Kidney tubule cell (primary cell): ENCODE results near the gene SNAP91.
"Not testable (repeated sequence)": the region's sequence is repeated elsewhere in the genome, so short reads cannot be mapped to it uniquely, and the experiment has no call there.

Experiments
- DNase-seq: peaks from one replicate; pipeline ENCODE4 v3.0.0-alpha.2; 2018; ENCODE audit warnings: low spot score

The SNAP91 gene, protein sequence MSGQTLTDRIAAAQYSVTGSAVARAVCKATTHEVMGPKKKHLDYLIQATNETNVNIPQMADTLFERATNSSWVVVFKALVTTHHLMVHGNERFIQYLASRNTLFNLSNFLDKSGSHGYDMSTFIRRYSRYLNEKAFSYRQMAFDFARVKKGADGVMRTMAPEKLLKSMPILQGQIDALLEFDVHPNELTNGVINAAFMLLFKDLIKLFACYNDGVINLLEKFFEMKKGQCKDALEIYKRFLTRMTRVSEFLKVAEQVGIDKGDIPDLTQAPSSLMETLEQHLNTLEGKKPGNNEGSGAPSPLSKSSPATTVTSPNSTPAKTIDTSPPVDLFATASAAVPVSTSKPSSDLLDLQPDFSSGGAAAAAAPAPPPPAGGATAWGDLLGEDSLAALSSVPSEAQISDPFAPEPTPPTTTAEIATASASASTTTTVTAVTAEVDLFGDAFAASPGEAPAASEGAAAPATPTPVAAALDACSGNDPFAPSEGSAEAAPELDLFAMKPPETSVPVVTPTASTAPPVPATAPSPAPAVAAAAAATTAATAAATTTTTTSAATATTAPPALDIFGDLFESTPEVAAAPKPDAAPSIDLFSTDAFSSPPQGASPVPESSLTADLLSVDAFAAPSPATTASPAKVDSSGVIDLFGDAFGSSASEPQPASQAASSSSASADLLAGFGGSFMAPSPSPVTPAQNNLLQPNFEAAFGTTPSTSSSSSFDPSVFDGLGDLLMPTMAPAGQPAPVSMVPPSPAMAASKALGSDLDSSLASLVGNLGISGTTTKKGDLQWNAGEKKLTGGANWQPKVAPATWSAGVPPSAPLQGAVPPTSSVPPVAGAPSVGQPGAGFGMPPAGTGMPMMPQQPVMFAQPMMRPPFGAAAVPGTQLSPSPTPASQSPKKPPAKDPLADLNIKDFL

GRCh38 chr6:83708970-83709747 is at the start of gene SNAP91:
SNAP91 (minus strand) TSS chr6:83709101; CDS start chr6:83707927, 1,174 bp downstream.
- DNase-seq = no peak

GRCh38 chr6:83758533-83758932 is 49.6 kb upstream of the SNAP91 start:
- DNase-seq = no peak

- DNase-seq = no peak
Observed at GRCh38 chr6:83757021-83757420, 48.1 kb upstream of the SNAP91 start.

- DNase-seq = no peak
Observed at GRCh38 chr6:83756565-83756964, 47.7 kb upstream of the SNAP91 start.

- not testable (repeated sequence) for DNase-seq
Observed at GRCh38 chr6:83752375-83752774, 43.5 kb upstream of the SNAP91 start.

DNA sequence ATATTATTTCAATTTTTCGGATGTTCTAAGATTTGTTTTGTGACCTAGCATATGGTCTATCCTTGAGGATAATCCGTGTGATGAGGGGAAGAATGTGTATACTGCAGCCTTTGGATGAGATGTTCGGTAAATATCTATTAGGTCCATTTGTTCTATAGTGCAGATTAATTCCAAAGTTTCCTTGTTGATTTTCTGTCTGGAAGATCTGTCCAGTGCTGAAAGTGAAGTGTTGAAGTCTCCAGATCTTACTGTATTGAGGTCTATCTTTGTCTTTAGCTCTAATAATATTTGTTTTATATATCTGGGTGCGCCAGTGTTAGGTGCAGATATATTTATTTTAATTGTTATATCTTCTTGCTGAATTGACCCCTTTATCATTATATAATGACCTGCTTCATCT is 32.2 kb upstream of the SNAP91 start:
- DNase-seq = no peak

DNA sequence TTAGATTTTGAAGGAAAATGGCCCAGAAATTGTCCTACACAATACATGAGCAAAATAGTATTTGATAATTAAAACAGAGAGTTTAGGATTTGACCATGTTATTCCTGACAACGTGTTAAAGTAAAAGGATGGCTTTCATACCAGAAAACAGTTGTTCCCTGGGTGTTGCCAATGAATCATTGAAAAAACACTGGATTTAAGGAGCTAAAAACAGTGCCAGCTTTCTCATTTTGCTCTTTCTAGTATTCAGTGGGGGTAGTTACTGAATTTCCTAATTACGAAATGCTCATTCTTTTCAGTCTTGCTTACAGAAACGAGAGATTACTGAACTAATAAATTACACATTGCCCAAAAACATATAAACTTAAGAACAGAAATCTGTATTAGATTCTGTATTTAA is 26.6 kb upstream of the SNAP91 start:
- DNase-seq = no peak

DNA sequence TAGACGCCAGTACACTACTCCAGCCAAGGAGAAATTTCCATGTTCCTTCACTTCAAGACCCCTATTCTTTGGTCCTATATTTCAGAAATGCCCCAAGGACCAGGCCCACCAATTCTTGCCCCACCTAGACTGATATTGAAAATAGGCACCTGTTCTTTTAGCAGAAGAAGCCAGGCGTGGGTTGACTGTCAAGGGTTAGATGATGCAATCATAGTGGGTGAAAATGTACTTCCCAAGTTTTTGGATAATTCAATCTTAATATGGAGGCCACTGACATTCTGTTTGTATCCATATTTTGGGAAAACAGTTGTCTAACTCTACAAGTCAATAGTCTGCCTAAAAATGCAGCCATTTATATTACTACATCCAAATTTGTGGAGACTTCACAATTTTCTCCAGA is 21.0 kb upstream of the SNAP91 start:
- no peak for DNase-seq

GRCh38 chr6:83722876-83723275 is 14.0 kb upstream of the SNAP91 start:
- DNase-seq = no peak

DNA sequence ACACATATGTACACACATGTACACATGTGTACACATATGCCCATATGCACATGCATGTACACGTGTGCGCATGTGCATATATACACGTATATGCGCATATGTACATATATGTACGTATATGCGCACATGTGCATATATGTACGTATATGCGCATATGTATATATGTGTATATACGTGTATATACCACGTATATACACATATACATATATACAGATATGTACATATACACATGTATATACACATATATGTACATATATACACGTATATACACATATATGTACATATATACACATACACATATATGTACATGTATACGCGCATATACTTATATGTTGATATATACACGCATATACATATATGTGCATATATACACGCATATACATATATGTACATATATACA is 8.9 kb upstream of the SNAP91 start:
- DNase-seq = no peak

GRCh38 chr6:83711958-83712357 is 3.1 kb upstream of the SNAP91 start:
- no peak for DNase-seq

DNA sequence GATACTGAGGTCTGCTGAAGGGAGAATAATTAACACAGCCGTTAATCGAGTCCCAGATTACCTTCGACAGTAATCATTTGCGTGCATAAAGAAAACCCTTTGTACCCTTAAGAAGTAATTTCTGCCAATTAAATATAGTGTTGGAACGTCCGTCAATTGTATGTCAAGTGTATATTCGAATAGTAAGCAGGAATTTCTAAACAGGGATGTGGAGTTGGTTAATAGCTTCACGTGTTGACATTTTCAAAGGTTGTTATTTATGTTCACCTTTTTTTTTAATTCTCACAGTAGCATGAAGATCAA is 798 bp upstream of the SNAP91 start:
- DNase-seq = no peak

DNA sequence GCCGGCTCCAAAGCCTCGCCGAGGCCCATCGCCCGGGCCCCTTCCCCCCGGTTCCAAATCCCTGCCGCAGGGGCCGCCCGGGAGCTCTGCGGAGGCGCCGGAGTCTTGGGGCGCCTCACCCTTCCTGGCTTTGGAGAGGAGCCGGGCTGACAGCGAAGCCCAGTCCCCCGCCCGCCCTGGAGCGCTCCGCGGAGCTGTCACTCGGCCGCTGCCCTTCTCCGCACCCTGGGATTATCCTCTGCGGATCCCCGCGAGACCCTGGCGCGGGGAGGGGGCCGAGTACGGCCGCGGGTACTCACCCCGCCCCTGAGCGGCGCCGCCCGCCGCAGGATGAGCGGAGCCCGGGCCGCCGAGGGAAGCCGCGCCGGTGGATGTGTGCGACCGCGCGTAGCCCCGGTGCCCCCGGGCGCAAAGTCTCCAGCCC is 343 bp downstream of the SNAP91 start:
- DNase-seq = peak; percentile 20

DNA sequence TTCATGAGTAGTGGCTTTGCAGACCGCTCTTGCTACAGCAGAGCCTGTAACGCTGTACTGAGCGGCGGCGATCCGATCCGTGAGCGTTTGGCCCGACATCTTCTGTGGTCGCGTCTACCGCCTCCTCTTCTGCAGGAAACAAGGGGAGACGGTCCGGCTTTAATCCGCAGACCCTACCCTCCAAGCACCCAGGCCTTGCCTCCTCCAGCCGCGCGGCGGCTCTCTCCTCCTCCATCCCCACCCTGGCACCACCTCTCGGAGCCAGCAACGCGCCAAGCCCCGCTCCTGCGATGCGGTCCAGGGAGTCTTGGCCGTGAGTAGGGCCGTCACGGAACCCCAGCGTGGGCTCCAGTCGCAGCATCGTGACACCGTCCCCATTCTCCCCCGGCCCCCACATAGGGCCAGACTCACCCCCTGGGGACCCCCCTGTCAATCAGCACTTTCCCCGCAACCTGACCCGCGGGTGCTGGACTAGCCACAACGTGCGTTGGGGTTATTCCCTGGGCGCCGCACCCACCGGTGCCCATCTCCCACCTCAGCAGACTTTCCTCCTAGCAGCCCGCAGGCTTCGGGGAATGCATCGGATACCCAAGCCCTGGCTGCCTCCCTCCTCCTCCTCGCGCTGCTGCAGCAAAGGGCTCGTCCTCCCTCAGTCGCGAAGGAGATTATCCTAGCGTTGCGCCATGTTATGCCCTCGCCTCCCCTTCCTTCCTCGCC is 914 bp downstream of the SNAP91 start:
- DNase-seq = no peak

DNA sequence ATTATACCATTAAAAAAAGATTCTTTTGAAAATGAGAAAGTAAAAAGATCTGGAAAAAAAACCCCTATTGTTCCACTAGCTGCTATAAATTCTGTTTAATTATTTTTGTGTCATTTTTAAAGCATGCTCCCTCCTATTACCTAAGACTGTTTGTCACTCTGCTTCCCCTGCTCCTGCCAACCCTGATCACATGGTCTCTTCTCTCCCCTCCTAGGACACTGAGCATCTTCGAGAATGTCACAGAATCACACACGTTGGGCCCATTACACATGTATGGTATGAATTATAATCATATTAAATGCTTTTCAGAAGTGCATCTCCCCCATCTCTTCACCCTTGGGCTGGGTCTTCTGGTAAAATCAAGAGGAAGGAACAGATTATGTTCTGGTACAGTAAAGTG is 6.2 kb downstream of the SNAP91 start:
- no peak for DNase-seq

DNA sequence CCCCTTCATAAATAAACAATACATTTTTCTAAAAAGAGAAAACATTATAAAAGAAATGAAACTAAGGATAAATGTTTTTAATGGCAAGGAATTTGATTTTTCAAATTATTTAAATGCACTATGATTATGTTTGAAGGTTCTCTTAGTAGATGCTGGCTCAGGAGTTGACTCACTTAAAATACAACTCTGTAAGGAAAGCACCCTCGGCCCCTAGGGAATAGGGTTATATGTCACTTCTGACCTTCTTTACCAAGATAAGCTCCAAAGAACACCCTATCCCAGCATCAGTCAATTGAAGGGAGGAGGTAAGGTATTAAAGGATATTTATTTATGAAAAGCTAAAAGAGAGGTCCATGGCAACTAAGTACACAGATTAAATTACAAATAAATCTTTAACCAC is 6.8 kb downstream of the SNAP91 start:
- DNase-seq = no peak

GRCh38 chr6:83696674-83697073 is 12.2 kb downstream of the SNAP91 start:
- DNase-seq = peak; percentile 77

DNA sequence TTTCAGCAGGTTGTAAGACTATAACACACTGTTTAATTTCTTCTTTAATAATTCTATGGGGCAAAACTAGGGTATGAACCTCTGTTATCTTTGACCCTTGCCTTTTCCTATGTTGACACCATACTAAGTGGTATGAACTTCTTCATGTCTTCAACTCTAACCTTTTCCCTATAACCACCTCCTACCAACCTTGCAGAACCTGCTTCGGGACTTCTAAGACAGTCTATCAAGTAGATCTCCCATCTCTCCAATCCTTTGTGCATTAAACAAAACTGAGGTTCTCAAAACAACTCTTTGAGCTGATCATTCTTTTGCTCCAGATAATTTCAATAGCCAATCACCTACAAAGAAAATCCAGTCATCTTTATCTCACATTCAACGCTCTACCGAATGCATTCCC is 23.4 kb downstream of the SNAP91 start:
- DNase-seq = no peak

DNA sequence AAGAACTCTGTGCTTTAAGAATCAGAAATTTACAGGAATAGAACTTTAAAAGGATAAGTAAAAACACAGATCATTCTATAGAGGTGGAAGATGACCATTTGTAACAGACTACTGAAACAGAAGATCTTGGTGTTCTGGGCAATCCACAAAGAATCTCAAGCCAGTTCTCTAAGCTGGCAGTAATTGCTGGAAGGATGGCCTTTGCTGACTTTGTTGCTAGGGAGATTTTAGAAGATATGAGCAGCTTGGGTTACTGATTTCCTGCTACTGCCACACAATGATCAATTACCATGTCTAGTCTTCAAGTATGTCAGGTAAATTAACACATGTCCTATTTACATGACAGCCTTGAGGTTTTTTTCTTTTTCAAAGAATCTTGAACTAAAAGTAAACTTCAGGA is 31.1 kb downstream of the SNAP91 start:
- no peak for DNase-seq

DNA sequence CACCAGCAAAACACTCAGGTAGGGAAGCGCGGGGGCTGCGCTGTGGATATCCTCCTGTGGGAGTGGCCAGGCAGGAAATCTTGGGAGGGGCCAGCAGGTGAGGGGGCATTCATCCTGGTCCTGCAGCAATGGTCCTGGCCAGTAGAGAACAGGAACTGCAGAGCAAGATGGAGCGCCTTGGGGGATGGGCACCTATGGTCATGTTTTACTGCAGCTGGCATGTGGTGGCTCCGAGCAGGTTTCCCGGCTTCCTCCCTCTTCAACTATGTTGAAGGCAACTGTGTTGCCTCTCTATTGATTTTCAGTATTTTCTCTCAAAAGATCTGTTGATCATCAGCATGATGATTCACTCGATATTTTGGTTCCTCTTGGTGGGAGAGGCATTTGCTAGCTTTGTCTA is 70.9 kb downstream of the SNAP91 start:
- DNase-seq = no peak

DNA sequence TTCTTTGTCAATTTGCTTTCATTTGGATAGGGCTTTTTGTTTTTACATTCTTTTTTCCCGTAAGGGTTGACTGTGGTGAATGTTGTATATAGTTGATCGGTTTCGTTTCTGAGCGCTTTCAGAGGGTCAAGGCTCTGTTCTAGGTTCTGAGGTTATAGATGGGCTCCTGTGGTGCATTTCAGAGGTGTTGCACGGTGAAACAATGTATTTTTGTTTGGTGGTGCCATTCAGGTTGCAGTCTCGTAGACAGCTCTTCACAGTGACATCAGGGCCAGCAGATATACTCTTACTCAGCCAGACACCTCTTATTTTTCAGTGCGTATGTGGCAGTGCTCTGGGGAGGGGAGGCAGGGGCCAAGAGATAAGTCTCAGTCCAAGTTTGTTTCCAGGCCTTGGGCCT is 72.1 kb downstream of the SNAP91 start:
- no peak for DNase-seq

GRCh38 chr6:83633609-83634008 is 75.3 kb downstream of the SNAP91 start:
- DNase-seq = no peak
